ENCODE measurements around the gene SLC51B.
"Not testable (repeated sequence)": the region's sequence is repeated elsewhere in the genome, so short reads cannot be mapped to it uniquely, and the experiment has no call there.

SLC51B gene

GRCh38 chr15:65066635-65067316 lies 21.6 kb downstream of the SLC51B start:
- TF ChIP-seq GATA1 (IDR thresholded peaks at IDR 0.05; ENCODE audit: low read depth, low read length), result no peak
- no peak for TF ChIP-seq POLR2A (IDR thresholded peaks at IDR 0.05; ENCODE audit: low read length)
- DNase-seq, result no peak

GRCh38 chr15:65067317-65067644 lies 22.1 kb downstream of the SLC51B start:
- no peak for DNase-seq
- TF ChIP-seq POLR2A (IDR thresholded peaks at IDR 0.05; ENCODE audit: low read length) (no peak), GATA1 (IDR thresholded peaks at IDR 0.05; ENCODE audit: low read depth, low read length) (no peak)

DNA sequence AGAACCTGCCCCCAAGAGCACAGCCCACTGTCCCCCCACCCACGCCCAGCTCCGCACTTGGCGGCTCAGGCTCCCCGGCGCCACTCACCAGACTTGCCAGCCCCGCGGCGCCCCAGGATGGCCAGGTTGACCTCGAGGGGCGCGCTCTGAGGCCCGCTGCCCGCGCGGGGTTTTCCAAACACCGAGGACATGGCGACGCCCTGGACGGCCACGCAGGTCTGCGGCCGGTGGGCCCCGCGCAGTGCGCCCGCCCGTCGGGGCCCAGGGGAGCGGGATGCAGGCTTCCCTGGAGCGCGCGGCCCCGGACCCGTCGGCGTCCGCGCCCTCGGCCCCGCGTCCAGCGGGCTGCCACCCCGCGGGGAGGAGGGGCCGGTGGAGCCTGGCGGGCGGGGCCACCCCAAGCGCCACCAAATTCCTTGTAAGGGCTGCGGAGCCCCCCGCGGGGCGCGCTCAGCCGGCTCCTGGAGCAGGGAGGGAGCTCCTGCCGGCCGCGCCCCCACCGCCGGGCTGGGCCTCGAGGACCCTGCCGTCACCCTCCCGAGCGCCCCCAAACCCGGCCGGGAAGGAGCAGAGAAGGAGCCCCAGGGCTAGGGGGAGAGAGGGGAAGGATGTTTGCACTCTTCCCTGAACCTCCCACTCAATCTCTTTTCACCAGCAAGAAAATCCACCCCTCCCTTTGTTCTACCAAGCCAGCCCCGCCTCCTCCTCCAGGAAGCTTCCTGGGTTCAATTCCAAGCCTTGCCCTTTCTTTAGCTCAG lies 22.6 kb downstream of the SLC51B start, which contains the start of gene RASL12:
Gene RASL12 (minus strand): TSS at position 347 of the 758 bp plus-strand sequence. CDS start 156 bp downstream, at position 191.
- no peak for DNase-seq
- TF ChIP-seq GATA1 (IDR thresholded peaks at IDR 0.05; ENCODE audit: low read depth, low read length), result no peak
- TF ChIP-seq POLR2A (IDR thresholded peaks at IDR 0.05; ENCODE audit: low read length), result no peak

DNA sequence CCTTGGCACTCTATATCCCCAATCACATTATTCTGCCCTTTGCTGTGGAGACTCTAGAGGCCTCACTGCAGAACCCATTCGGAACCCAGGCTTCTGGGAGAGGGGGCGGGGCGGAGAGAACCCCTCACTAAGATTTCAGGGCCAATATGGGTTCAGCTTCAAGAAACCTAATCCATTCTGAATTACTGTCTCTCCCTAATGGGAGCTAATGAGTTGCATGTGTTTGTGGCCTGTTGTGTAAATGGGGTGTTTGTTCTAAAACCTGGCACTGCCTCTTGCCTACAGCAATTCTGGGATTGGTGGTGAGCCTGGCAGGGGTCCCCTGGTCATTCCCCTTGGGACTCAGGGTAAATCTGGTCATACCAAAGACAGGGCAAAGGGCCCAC lies 23.2 kb downstream of the SLC51B start:
- TF ChIP-seq POLR2A (IDR thresholded peaks at IDR 0.05; ENCODE audit: low read length), result no peak
- no peak for DNase-seq

DNA sequence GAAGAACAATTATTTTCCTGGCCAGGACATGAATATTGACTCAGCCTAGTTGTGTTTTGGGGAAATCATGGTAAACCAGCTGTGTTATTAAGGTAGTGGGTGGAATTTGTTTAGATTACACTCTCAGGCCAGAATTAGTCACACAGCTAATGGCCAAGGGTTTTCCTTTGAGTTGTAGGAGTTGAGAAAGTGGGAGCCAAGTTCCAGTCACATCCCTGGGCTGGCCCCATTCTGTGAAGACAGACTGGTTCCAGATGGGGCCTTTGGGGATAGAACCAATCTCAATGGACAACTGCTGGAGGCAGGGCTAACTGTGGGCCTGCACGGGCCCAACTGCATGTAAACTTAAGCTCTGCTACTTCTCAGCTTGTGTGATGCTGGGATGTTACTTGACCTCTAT lies 24.0 kb downstream of the SLC51B start:
- TF ChIP-seq GATA1 (IDR thresholded peaks at IDR 0.05; ENCODE audit: low read depth, low read length), result no peak
- TF ChIP-seq POLR2A (IDR thresholded peaks at IDR 0.05; ENCODE audit: low read length), result no peak

DNA sequence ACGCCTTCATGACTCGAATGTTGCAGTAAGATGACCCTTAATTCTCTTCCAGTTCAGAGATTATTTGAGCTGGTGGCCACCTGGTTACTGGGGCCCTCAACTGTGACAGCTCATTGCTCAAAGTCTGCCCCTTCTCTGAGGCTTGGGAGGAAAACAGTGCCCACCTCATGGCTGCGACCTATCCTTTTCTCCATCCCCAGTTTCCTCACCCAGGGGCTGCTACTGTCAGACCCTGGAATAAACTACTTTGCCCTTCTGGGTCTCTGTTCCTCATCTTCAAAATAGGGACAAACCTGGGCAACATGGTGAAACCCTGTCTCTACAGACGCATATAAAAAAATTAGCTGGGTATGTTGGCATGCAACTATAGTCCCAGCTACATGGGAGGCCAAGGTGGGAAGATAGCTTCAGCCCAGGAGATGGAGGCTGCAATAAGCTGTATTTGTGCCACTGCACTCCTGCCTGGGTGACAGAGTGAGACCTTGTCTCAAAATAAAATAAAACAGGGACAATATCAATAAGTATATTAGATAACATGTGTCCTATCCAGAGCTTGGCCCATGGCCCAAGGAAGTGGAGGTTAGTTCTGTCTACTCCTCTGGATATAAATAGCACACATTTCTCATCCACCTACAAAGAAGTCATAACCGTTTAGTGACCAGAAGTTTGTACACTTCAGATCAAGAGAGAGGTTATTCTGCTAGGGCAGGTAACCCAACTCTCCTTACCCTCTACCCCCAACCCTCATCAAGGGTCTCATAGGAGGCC lies 24.8 kb downstream of the SLC51B start:
- no peak for DNase-seq
- TF ChIP-seq GATA1 (IDR thresholded peaks at IDR 0.05; ENCODE audit: low read depth, low read length) (no peak), POLR2A (IDR thresholded peaks at IDR 0.05; ENCODE audit: low read length) (no peak)

More for the DNA sequence above, 24.0 kb downstream of the SLC51B start:
- no peak for DNase-seq

GRCh38 chr15:65071381-65071811 lies 26.2 kb downstream of the SLC51B start:
- TF ChIP-seq POLR2A (IDR thresholded peaks at IDR 0.05; ENCODE audit: low read length) (no peak), GATA1 (IDR thresholded peaks at IDR 0.05; ENCODE audit: low read depth, low read length) (no peak)
- DNase-seq, result no peak

- DNase-seq, result no peak
These were observed 26.8 kb downstream of the SLC51B start for GRCh38 chr15:65072027-65072426.

GRCh38 chr15:65072617-65073016 lies 27.4 kb downstream of the SLC51B start:
- DNase-seq, result no peak
- TF ChIP-seq GATA1 (IDR thresholded peaks at IDR 0.05; ENCODE audit: low read depth, low read length) (no peak), POLR2A (IDR thresholded peaks at IDR 0.05; ENCODE audit: low read length) (no peak)

More at GRCh38 chr15:65072027-65072426, 26.8 kb downstream of the SLC51B start:
- TF ChIP-seq POLR2A (IDR thresholded peaks at IDR 0.05; ENCODE audit: low read length) (no peak), GATA1 (IDR thresholded peaks at IDR 0.05; ENCODE audit: low read depth, low read length) (no peak)

DNA sequence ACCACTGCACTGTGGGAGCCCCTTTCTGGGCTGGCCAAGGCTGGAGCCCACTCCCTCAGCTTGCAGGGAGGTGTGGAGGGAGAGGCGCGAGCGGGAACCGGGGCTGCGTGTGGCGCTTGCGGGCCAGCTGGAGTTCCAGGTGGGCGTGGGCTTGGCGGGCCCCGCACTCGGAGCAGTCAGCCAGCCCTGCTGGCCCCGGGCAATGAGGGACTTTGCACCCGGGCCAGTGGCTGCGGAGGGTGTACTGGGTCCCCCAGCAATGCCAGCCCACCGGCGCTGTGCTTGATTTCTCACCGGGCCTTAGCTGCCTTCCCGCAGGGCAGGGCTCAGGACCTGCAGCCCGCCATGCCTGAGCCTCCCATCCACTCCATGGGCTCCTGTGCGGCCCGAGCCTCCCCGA lies 29.8 kb downstream of the SLC51B start:
- DNase-seq, result not testable (repeated sequence)

GRCh38 chr15:65075607-65076395 lies 30.6 kb downstream of the SLC51B start:
- DNase-seq, result not testable (repeated sequence)

DNA sequence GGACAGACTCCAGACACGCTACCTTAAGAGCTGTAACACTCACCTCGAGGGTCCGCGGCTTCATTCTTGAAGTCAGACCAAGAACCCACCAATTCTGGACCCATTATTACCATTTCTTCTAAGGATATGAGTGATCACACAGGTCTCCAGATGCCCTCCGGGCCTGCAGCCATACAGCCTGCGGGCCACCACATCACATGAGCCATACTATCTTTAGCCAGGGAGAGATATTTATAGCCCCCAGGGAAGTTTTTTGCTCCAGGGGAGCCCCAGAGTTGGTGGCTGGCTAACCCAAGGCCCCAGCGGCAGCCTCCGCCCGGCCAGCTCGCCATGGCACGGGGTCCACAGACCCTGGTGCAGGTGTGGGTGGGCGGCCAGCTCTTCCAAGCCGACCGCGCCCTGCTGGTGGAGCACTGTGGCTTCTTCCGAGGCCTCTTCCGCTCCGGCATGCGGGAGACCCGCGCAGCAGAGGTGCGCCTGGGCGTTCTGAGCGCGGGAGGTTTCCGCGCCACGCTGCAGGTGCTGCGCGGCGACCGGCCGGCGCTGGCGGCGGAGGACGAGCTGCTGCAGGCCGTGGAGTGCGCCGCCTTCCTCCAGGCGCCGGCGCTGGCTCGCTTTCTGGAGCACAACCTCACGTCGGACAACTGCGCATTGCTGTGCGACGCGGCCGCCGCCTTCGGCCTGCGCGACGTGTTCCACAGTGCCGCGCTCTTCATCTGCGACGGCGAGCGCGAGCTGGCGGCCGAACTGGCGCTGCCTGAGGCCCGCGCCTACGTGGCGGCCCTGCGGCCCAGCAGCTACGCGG lies 31.5 kb downstream of the SLC51B start, which contains the start of gene KBTBD13:
Gene KBTBD13 (plus strand): TSS at position 261 of the 805 bp plus-strand sequence. CDS start 70 bp downstream, at position 331.
- TF ChIP-seq POLR2A (IDR thresholded peaks at IDR 0.05; ENCODE audit: low read length) (no peak), GATA1 (IDR thresholded peaks at IDR 0.05; ENCODE audit: low read depth, low read length) (no peak)
- DNase-seq, result no peak

Measured in erythroblast (primary cell).